ENCODE data around the gene LRPAP1. TPM values are rescaled to one million over a fixed set of nuclear protein-coding genes. Genes with fewer than 3 reads are reported as not detected.

LRPAP1 gene
- total RNA-seq, 1 donor from 2014 or later: 121 TPM

GRCh38 chr4:3527914-3528876 lies 4.0 kb downstream of the LRPAP1 start:
- peaks cover 20% of the 10 kb centered on the region for H3K4me1 Mint-ChIP-seq

GRCh38 chr4:3527101-3527913 lies 4.9 kb downstream of the LRPAP1 start:
- Mint-ChIP-seq H3K27me3 (ENCODE audit: low read depth) (no peaks in the 10 kb centered on the region), H3K36me3 (peaks cover 3% of the 10 kb centered on the region), H3K4me1 (peaks cover 20% of the 10 kb centered on the region), H3K4me3 (no peak overlapping the region), H3K9me3 (no peaks in the 10 kb centered on the region), H3K27ac (no peak overlapping the region)
- no peak for DNase-seq (ENCODE audit: low spot score in 2 of 2, unreplicated experiment in 2 of 2)
- TF ChIP-seq CTCF (IDR thresholded peaks at IDR 0.05; ENCODE audit: unreplicated experiment): no peak

More at GRCh38 chr4:3527914-3528876, 4.0 kb downstream of the LRPAP1 start:
- TF ChIP-seq CTCF (IDR thresholded peaks at IDR 0.05; ENCODE audit: unreplicated experiment): no peak
- H3K4me3 Mint-ChIP-seq: no peak overlapping the region
- no peaks in the 10 kb centered on the region for H3K9me3 Mint-ChIP-seq
- no peak overlapping the region for H3K27ac Mint-ChIP-seq
- peaks cover 3% of the 10 kb centered on the region for H3K36me3 Mint-ChIP-seq
- H3K27me3 Mint-ChIP-seq (ENCODE audit: low read depth): peaks cover 3% of the 10 kb centered on the region
- no peak for DNase-seq (ENCODE audit: low spot score in 2 of 2, unreplicated experiment in 2 of 2)

GRCh38 chr4:3526456-3526855 lies 5.8 kb downstream of the LRPAP1 start:
- no peak for TF ChIP-seq CTCF (IDR thresholded peaks at IDR 0.05; ENCODE audit: unreplicated experiment)
- no peak overlapping the region for H3K4me3 Mint-ChIP-seq
- no peaks in the 10 kb centered on the region for H3K9me3 Mint-ChIP-seq
- H3K27me3 Mint-ChIP-seq (ENCODE audit: low read depth): no peaks in the 10 kb centered on the region
- peaks cover 15% of the 10 kb centered on the region for H3K4me1 Mint-ChIP-seq
- peaks cover 3% of the 10 kb centered on the region for H3K36me3 Mint-ChIP-seq
- no peak overlapping the region for H3K27ac Mint-ChIP-seq
- DNase-seq (ENCODE audit: low spot score in 2 of 2, unreplicated experiment in 2 of 2): no peak

GRCh38 chr4:3525532-3526430 lies 6.4 kb downstream of the LRPAP1 start:
- H3K36me3 Mint-ChIP-seq: peaks cover 3% of the 10 kb centered on the region
- H3K4me3 Mint-ChIP-seq: no peak overlapping the region
- H3K27me3 Mint-ChIP-seq (ENCODE audit: low read depth): no peaks in the 10 kb centered on the region
- DNase-seq (ENCODE audit: low spot score in 2 of 2, unreplicated experiment in 2 of 2): no peak
- no peak for TF ChIP-seq CTCF (IDR thresholded peaks at IDR 0.05; ENCODE audit: unreplicated experiment)
- H3K9me3 Mint-ChIP-seq: no peaks in the 10 kb centered on the region
- no peak overlapping the region for H3K27ac Mint-ChIP-seq
- H3K4me1 Mint-ChIP-seq: peaks cover 10% of the 10 kb centered on the region

- TF ChIP-seq CTCF (IDR thresholded peaks at IDR 0.05; ENCODE audit: unreplicated experiment): no peak
- no peak overlapping the region for H3K27ac Mint-ChIP-seq
- no peaks in the 10 kb centered on the region for H3K27me3 Mint-ChIP-seq (ENCODE audit: low read depth)
- H3K4me1 Mint-ChIP-seq: peaks cover 3% of the 10 kb centered on the region
- peaks cover 3% of the 10 kb centered on the region for H3K36me3 Mint-ChIP-seq
- no peak for DNase-seq (ENCODE audit: low spot score in 2 of 2, unreplicated experiment in 2 of 2)
- H3K4me3 Mint-ChIP-seq: no peak overlapping the region
- H3K9me3 Mint-ChIP-seq: no peaks in the 10 kb centered on the region
Measured at GRCh38 chr4:3524920-3525319, 7.3 kb downstream of the LRPAP1 start.

Data from mesothelial cell of epicardium (in vitro differentiated cells).